WTC11 (cell line): ENCODE measurements around the gene GRIA2. TPM values are rescaled to one million over a fixed set of nuclear protein-coding genes. Genes with fewer than 3 reads are reported as not detected.

Experiments
- ATAC-seq: fragments of 200-7000 bp; cut with Tn5 transposase; 2 replicates; pipeline ENCODE4 v1.10.0; 2021; ENCODE audit warnings: mild to moderate bottlenecking, moderate library complexity
- CTCF ChIA-PET: fragments of 300-600 bp; sonication (Branson Sonifier 250); formaldehyde crosslinking; loops from one replicate; lab custom pipeline; 2021; ENCODE audit warnings: antibody characterized with exemption; lab: Charles Lee
- POLR2A ChIA-PET: fragments of 350-600 bp; sonication (Branson Sonifier 250); formaldehyde crosslinking; loops from one replicate; lab custom pipeline; 2021; ENCODE audit warnings: antibody characterized with exemption; lab: Charles Lee
- DNase-seq: peaks from one replicate; pipeline ENCODE4 v3.0.0; 2021; ENCODE audit warnings: low spot score
- H3K27ac Mint-ChIP-seq: 2 replicates; pipeline ENCODE4 v1.8.0; 2021; ENCODE audit warnings: mixed read lengths
- H3K27me3 Mint-ChIP-seq: 2 replicates; pipeline ENCODE4 v1.8.0; 2021; ENCODE audit warnings: low read depth, mild to moderate bottlenecking, moderate library complexity, mixed read lengths
- H3K36me3 Mint-ChIP-seq: 2 replicates; pipeline ENCODE4 v1.8.0; 2021; ENCODE audit warnings: mixed read lengths
- H3K4me1 Mint-ChIP-seq: 2 replicates; pipeline ENCODE4 v1.8.0; 2022; ENCODE audit warnings: mixed read lengths
- H3K4me3 Mint-ChIP-seq: 2 replicates; pipeline ENCODE4 v1.8.0; 2021; ENCODE audit warnings: mild to moderate bottlenecking, moderate library complexity, mixed read lengths
- H3K9me3 Mint-ChIP-seq: 2 replicates; pipeline ENCODE4 v1.8.0; 2021; ENCODE audit warnings: mixed read lengths
- ATF2 ChIP-seq: sonication (generic); formaldehyde crosslinking; IDR thresholded peaks from 2 replicates; pipeline ENCODE4 v1.8.1; 2022; ENCODE audit warnings: low read depth, missing genetic modification reagents, borderline replicate concordance
- ERG ChIP-seq: fragments of 250-450 bp; sonication (Bioruptor Pico); IDR thresholded peaks from 2 replicates; pipeline ENCODE4 v1.8.0; 2021; ENCODE audit warnings: mild to moderate bottlenecking
- FOXP1 ChIP-seq: sonication (generic); formaldehyde crosslinking; IDR thresholded peaks from 2 replicates; pipeline ENCODE4 v1.8.0; 2022; ENCODE audit warnings: missing genetic modification reagents, mild to moderate bottlenecking, moderate library complexity, borderline replicate concordance
- GTF2I ChIP-seq: fragments of 250-450 bp; sonication (Bioruptor Pico); conservative IDR thresholded peaks from 2 replicates; pipeline ENCODE4 v1.4.0; 2021; ENCODE audit warnings: mild to moderate bottlenecking
- KAT7 ChIP-seq: sonication (generic); formaldehyde crosslinking; IDR thresholded peaks from 2 replicates; pipeline ENCODE4 v1.8.1; 2023; ENCODE audit warnings: missing genetic modification reagents, mild to moderate bottlenecking, borderline replicate concordance
- NR3C1 ChIP-seq: sonication (generic); formaldehyde crosslinking; conservative IDR thresholded peaks from 2 replicates; pipeline ENCODE4 v1.8.1; 2023; ENCODE audit warnings: low read depth, mild to moderate bottlenecking, missing genetic modification reagents
- PREB ChIP-seq: sonication (generic); formaldehyde crosslinking; IDR thresholded peaks from 2 replicates; pipeline ENCODE4 v1.8.1; 2022; ENCODE audit warnings: mild to moderate bottlenecking, missing genetic modification reagents, moderate library complexity, borderline replicate concordance
- SMAD3 ChIP-seq: sonication (generic); formaldehyde crosslinking; IDR thresholded peaks from 2 replicates; pipeline ENCODE4 v1.8.0; 2022; ENCODE audit warnings: missing genetic modification reagents, mild to moderate bottlenecking, borderline replicate concordance
- SP1 ChIP-seq: sonication (generic); formaldehyde crosslinking; conservative IDR thresholded peaks from 2 replicates; pipeline ENCODE4 v1.8.1; 2022; ENCODE audit warnings: missing genetic modification reagents
- ZBTB43 ChIP-seq: sonication (generic); formaldehyde crosslinking; IDR thresholded peaks from 2 replicates; pipeline ENCODE4 v1.8.1; 2023; ENCODE audit warnings: mild to moderate bottlenecking, missing genetic modification reagents
- ZNF425 ChIP-seq: fragments of 250-450 bp; sonication (Bioruptor Pico); conservative IDR thresholded peaks from 2 replicates; pipeline ENCODE4 v1.9.0; 2021; ENCODE audit warnings: mild to moderate bottlenecking
- total RNA-seq: library from RNA; stranded (reverse); gene quantifications from 3 replicates; pipeline ENCODE4 v1.2.3, GENCODE V29; 2021
- TF ChIP-seq, protein P1 (sequence below): sonication (generic); formaldehyde crosslinking; IDR thresholded peaks from 2 replicates; pipeline ENCODE4 v1.8.0; 2022; ENCODE audit warnings: missing genetic modification reagents
- TF ChIP-seq, protein P2 (sequence below): fragments of 250-450 bp; sonication (Bioruptor Pico); IDR thresholded peaks from 2 replicates; pipeline ENCODE4 v2.1.2; 2022; ENCODE audit warnings: mild to moderate bottlenecking, moderate library complexity
- TF ChIP-seq, protein P3 (sequence below): sonication (generic); formaldehyde crosslinking; IDR thresholded peaks from 2 replicates; pipeline ENCODE4 v1.8.1; 2023; ENCODE audit warnings: mild to moderate bottlenecking, missing genetic modification reagents, borderline replicate concordance
- TF ChIP-seq, protein P4 (sequence below): sonication (generic); formaldehyde crosslinking; IDR thresholded peaks from 2 replicates; pipeline ENCODE4 v1.8.1; 2022; ENCODE audit warnings: mild to moderate bottlenecking, moderate library complexity, missing genetic modification reagents
- TF ChIP-seq, protein P5 (sequence below): sonication (generic); formaldehyde crosslinking; IDR thresholded peaks from 2 replicates; pipeline ENCODE4 v1.8.1; 2023; ENCODE audit warnings: mild to moderate bottlenecking, missing genetic modification reagents, moderate library complexity

Gene GRIA2
- total RNA-seq, 1 experiment from 2014 or later, result not detected

DNA sequence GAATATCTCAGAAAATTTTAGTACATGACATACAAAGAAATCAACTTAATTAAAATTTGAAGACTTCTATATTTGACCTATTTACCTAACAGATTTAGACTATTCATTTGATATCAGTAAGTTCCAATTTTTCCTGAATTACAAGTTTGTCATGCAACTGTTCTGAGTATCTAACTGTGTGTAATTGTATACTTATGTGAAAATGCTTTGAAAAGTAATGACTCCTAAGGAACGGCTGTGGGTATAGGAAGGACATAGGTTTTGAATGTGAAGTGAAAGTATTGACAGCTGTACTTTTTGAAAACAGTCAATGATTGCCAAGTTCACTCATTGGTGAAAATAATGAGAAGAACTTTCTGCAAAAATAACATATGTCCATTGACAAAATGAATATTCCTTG lies 2.9 kb downstream of the GRIA2 start:
- TF ChIP-seq ATF2 (CRISPR knock-in tag) (no peak), GTF2I (CRISPR knock-in tag) (no peak), PREB (CRISPR knock-in tag) (no peak), KAT7 (CRISPR knock-in tag) (no peak), SP1 (CRISPR knock-in tag) (no peak), ERG (CRISPR knock-in tag) (no peak), FOXP1 (CRISPR knock-in tag) (no peak), ZNF425 (no peak), SMAD3 (CRISPR knock-in tag) (no peak), NR3C1 (CRISPR knock-in tag) (no peak), ZBTB43 (no peak)
- TF ChIP-seq, protein P1, sequence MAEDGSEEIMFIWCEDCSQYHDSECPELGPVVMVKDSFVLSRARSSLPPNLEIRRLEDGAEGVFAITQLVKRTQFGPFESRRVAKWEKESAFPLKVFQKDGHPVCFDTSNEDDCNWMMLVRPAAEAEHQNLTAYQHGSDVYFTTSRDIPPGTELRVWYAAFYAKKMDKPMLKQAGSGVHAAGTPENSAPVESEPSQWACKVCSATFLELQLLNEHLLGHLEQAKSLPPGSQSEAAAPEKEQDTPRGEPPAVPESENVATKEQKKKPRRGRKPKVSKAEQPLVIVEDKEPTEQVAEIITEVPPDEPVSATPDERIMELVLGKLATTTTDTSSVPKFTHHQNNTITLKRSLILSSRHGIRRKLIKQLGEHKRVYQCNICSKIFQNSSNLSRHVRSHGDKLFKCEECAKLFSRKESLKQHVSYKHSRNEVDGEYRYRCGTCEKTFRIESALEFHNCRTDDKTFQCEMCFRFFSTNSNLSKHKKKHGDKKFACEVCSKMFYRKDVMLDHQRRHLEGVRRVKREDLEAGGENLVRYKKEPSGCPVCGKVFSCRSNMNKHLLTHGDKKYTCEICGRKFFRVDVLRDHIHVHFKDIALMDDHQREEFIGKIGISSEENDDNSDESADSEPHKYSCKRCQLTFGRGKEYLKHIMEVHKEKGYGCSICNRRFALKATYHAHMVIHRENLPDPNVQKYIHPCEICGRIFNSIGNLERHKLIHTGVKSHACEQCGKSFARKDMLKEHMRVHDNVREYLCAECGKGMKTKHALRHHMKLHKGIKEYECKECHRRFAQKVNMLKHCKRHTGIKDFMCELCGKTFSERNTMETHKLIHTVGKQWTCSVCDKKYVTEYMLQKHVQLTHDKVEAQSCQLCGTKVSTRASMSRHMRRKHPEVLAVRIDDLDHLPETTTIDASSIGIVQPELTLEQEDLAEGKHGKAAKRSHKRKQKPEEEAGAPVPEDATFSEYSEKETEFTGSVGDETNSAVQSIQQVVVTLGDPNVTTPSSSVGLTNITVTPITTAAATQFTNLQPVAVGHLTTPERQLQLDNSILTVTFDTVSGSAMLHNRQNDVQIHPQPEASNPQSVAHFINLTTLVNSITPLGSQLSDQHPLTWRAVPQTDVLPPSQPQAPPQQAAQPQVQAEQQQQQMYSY (CRISPR knock-in tag), result no peak
- TF ChIP-seq, protein P2, sequence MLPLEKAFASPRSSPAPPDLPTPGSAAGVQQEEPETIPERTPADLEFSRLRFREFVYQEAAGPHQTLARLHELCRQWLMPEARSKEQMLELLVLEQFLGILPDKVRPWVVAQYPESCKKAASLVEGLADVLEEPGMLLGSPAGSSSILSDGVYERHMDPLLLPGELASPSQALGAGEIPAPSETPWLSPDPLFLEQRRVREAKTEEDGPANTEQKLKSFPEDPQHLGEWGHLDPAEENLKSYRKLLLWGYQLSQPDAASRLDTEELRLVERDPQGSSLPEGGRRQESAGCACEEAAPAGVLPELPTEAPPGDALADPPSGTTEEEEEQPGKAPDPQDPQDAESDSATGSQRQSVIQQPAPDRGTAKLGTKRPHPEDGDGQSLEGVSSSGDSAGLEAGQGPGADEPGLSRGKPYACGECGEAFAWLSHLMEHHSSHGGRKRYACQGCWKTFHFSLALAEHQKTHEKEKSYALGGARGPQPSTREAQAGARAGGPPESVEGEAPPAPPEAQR (CRISPR knock-in tag), result no peak
- TF ChIP-seq, protein P3, sequence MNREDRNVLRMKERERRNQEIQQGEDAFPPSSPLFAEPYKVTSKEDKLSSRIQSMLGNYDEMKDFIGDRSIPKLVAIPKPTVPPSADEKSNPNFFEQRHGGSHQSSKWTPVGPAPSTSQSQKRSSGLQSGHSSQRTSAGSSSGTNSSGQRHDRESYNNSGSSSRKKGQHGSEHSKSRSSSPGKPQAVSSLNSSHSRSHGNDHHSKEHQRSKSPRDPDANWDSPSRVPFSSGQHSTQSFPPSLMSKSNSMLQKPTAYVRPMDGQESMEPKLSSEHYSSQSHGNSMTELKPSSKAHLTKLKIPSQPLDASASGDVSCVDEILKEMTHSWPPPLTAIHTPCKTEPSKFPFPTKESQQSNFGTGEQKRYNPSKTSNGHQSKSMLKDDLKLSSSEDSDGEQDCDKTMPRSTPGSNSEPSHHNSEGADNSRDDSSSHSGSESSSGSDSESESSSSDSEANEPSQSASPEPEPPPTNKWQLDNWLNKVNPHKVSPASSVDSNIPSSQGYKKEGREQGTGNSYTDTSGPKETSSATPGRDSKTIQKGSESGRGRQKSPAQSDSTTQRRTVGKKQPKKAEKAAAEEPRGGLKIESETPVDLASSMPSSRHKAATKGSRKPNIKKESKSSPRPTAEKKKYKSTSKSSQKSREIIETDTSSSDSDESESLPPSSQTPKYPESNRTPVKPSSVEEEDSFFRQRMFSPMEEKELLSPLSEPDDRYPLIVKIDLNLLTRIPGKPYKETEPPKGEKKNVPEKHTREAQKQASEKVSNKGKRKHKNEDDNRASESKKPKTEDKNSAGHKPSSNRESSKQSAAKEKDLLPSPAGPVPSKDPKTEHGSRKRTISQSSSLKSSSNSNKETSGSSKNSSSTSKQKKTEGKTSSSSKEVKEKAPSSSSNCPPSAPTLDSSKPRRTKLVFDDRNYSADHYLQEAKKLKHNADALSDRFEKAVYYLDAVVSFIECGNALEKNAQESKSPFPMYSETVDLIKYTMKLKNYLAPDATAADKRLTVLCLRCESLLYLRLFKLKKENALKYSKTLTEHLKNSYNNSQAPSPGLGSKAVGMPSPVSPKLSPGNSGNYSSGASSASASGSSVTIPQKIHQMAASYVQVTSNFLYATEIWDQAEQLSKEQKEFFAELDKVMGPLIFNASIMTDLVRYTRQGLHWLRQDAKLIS (CRISPR knock-in tag), result no peak
- TF ChIP-seq, protein P4, sequence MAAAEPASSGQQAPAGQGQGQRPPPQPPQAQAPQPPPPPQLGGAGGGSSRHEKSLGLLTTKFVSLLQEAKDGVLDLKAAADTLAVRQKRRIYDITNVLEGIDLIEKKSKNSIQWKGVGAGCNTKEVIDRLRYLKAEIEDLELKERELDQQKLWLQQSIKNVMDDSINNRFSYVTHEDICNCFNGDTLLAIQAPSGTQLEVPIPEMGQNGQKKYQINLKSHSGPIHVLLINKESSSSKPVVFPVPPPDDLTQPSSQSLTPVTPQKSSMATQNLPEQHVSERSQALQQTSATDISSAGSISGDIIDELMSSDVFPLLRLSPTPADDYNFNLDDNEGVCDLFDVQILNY (CRISPR knock-in tag), result no peak
- TF ChIP-seq, protein P5, sequence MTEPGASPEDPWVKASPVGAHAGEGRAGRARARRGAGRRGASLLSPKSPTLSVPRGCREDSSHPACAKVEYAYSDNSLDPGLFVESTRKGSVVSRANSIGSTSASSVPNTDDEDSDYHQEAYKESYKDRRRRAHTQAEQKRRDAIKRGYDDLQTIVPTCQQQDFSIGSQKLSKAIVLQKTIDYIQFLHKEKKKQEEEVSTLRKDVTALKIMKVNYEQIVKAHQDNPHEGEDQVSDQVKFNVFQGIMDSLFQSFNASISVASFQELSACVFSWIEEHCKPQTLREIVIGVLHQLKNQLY (CRISPR knock-in tag), result no peak
- no peak for DNase-seq
- ChIA-PET CTCF (interaction anchor here (0.8 to 2.1 kb wide), 2 partner anchors 291 to 756 kb away, joined by 3 to 9 read pairs; no protein-coding TSS in a partner anchor), POLR2A (no interaction called here)
- Mint-ChIP-seq H3K9me3 (no peaks in the 10 kb centered on the region), H3K4me3 (peak overlapping the region; percentile 76), H3K36me3 (no peaks in the 10 kb centered on the region), H3K4me1 (peaks cover 22% of the 10 kb centered on the region), H3K27ac (no peak overlapping the region), H3K27me3 (peaks cover 63% of the 10 kb centered on the region)
- no peak for ATAC-seq
